Mucosa of rectum (tissue), 2 donors: ENCODE results near the gene DNAJB8.

ENCODE experiments used
- H3K27ac ChIP-seq, 2 donors: one replicate each; pipeline ENCODE4 v1.7.0; 2013; ENCODE audit warnings: inconsistent platforms in 2 of 2, low read depth in 2 of 2, low read length in 2 of 2
- H3K27me3 ChIP-seq, 2 donors: one replicate each; pipeline ENCODE4 v1.7.0; 2013; ENCODE audit warnings: low read length in 2 of 2; ENCODE audit not compliant: control insufficient read depth in 2 of 2, insufficient read depth in 2 of 2
- H3K36me3 ChIP-seq, 2 donors: one replicate each; pipeline ENCODE4 v1.7.0; 2013; ENCODE audit warnings: low read length in 2 of 2; ENCODE audit not compliant: control insufficient read depth in 2 of 2, insufficient read depth in 2 of 2
- H3K4me1 ChIP-seq, 2 donors: one replicate each; pipeline ENCODE4 v1.7.0; 2013; ENCODE audit warnings: low read length in 2 of 2, mild to moderate bottlenecking in 1 of 2; ENCODE audit not compliant: control insufficient read depth in 2 of 2, insufficient read depth in 2 of 2
- H3K4me3 ChIP-seq, 2 donors: one replicate each; pipeline ENCODE4 v1.7.0; 2013; ENCODE audit warnings: low read length in 2 of 2
- H3K9ac ChIP-seq, 2 donors: one replicate each; pipeline ENCODE4 v1.7.0; 2013; ENCODE audit warnings: low read length in 2 of 2, low read depth in 1 of 2, mild to moderate bottlenecking in 1 of 2
- H3K9me3 ChIP-seq, 2 donors: one replicate each; pipeline ENCODE4 v1.7.0; 2013; ENCODE audit warnings: low read length in 2 of 2; ENCODE audit not compliant: control insufficient read depth in 2 of 2
- donor health status: healthy.
- donor health status: Normal muscosa, but diverticular disease.

The DNAJB8 gene

DNA sequence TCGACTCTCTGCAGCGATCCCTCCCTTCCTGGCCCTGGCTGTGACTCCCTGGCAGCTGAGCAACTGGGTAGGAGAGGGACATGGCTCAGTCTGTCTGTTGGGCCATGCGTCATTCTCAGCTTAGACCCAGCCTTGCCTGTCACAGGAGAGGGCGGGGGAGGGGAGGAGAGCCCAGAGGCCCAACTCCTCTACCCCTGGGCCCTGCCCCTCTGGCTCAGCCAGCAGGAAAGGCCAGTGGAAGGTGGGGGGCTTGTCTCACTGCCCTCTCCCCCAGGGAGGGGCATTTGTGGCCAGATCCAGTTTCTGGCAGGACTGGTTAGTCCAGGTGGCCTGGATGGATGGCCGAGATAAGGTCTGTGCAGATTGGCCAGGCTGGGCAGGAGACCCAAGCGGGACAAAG is 31.6 kb downstream of the DNAJB8 start:
- Histone ChIP-seq H3K9me3 (no peaks in the 10 kb centered on the region), H3K27me3 (peaks cover 36 to 44% of the 10 kb centered on the region in 2 donors), H3K4me1 (no peaks in the 10 kb centered on the region), H3K36me3 (no peaks in the 10 kb centered on the region), H3K4me3 (no peak overlapping the region), H3K9ac (no peak overlapping the region), H3K27ac (no peak overlapping the region)

DNA sequence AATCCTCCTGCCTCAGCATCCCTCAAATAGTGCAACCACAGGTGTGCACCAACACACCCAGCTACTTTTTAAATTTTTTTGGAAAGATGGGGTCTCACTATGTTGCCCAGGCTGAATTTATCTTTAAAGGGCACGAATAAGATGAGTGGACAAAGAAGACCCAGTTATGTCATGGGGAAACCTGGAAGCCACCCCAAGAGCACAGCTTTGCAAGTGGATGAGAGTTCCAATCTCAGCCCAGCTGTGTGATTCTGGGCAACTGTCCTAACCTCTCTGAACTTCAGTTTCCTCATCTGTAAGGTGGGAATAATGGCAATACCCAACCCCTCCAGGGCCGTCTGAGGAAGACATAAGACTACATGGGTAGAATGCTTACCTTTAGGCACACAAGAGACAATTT is 32.2 kb downstream of the DNAJB8 start:
- no peak overlapping the region for H3K27ac ChIP-seq
- peaks cover 36 to 44% of the 10 kb centered on the region in 2 donors for H3K27me3 ChIP-seq
- H3K9ac ChIP-seq, result no peak overlapping the region
- no peaks in the 10 kb centered on the region for H3K4me1 ChIP-seq
- no peak overlapping the region for H3K4me3 ChIP-seq
- H3K9me3 ChIP-seq, result no peaks in the 10 kb centered on the region
- H3K36me3 ChIP-seq, result no peaks in the 10 kb centered on the region

DNA sequence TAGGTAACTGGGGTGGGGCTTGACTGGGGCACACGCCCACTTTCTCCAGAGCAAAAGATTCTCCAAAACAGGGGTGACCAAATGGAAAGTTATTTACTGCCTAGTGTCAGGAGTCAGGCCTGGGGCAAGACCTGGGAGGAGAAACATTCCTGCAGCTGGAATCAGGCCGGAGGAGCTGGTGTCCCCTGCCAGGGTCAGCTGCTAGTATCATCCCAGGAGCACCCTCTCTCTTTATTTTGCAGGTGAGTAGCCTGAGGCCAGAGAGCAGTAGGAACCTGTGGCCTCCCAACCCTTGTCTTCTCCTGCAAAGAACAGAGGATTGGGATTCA is 32.9 kb downstream of the DNAJB8 start:
- H3K9me3 ChIP-seq, result no peaks in the 10 kb centered on the region
- no peaks in the 10 kb centered on the region for H3K4me1 ChIP-seq
- peaks cover 36 to 41% of the 10 kb centered on the region in 2 donors for H3K27me3 ChIP-seq
- no peaks in the 10 kb centered on the region for H3K36me3 ChIP-seq
- H3K27ac ChIP-seq, result no peak overlapping the region
- no peak overlapping the region for H3K4me3 ChIP-seq
- no peak overlapping the region for H3K9ac ChIP-seq

DNA sequence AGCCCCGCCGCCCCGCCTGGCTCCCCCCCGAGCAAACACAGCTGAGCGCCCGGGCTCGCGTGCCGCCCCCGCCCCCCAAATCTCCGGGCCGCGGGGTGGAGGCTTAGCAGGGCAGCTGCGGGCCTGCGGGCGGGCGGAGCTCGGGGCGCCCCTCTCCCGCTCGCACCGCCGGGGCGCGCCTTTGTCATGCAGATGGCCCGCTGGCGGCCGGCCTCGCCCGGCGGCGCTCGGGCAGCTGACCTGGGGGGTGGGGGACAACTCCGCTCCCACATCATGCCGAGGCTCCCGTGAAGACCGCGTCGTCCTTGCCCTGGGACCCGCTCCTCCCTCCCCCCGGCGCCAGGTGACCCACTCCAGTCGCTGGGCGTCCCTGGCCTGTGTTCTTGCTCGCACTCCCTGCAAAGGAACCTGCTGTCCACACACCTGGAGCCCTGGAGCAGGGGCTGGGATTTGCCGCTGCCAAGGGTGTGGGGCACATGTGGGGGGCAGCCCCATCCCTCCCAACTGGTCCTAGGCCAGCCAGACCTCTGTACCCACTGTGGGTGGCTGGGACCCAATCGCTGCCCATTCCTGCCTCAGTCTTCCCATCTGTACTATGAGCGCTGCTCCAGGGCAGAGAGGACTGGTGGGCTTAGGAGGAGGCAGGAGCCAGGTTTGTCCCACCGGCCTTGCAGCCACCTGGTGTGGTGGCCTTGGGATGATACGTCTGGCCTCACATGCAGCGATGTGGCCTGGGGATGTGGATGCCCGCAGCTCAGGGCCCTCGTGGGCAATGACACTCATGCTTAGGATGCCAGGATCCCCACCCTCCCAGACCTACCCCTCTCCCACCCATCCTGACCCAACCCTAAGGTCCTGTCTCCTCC is 33.5 kb downstream of the DNAJB8 start:
- Histone ChIP-seq H3K4me1 (no peaks in the 10 kb centered on the region), H3K9ac (no peak overlapping the region), H3K9me3 (no peaks in the 10 kb centered on the region), H3K4me3 (no peak overlapping the region), H3K27me3 (peaks cover 34 to 43% of the 10 kb centered on the region in 2 donors), H3K36me3 (no peaks in the 10 kb centered on the region), H3K27ac (no peak overlapping the region)

DNA sequence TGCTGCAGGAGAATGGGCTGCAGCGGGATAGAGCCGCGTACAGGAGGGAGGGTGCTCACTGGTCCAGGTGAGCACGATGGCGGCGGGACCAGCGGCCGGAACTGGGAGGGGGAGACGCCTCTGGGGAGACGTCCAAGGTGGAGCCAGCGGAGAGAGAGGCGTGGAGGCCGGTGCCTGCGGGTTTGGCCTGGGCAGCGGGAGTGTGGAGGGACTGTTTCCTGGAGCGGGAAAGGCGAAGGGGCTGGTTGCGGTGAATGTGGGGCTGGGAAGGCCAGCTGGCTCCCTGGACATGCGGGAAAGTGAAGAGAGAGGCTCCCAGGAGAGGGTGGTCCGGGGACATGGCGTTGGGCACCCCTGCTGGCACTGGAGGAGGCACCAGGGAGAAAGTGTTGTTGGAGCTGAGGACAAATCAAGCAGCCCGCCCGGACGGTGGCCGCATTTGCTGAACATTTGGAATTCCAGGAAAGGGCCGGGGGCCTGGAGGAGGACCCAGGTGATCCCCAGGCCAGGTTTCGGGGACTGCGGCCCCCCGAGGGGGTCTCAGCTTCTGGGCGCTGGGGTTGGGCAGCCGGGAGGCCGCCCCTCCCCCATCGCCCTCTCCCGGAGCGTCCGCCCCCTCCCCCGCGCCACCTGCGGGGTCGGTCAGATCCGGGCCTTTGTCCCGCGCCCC is 34.3 kb downstream of the DNAJB8 start:
- Histone ChIP-seq H3K9me3 (no peaks in the 10 kb centered on the region), H3K27me3 (peaks cover 34 to 45% of the 10 kb centered on the region in 2 donors), H3K9ac (no peak overlapping the region), H3K4me3 (no peak overlapping the region), H3K36me3 (no peaks in the 10 kb centered on the region), H3K27ac (no peak overlapping the region), H3K4me1 (no peaks in the 10 kb centered on the region)

DNA sequence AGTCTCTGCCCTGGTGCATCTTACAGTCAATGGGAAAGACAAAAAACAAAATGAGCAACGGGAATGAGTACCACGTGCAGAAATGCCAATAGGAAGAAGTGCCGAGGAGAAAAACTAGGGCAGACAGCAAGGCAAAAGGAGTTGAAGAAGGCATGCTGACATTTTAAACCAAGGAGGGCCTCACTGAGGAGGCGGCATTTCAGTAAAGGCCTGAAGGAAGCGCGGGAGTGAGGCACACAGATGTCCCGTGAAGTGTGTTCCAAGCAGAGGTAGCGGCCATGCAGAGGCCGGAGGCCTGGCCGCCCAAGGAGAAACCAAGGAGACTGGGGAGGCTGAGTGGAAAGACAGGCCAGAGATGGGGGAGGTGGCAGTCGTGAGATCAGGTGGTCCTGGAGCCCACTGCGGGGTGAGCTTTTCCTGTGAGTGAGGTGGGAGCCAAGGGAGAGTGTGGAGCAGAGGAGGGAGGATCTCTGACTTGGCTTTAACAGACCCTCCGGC is 34.8 kb downstream of the DNAJB8 start:
- Histone ChIP-seq H3K36me3 (no peaks in the 10 kb centered on the region), H3K4me3 (no peak overlapping the region), H3K27ac (no peak overlapping the region), H3K27me3 (peaks cover 35 to 45% of the 10 kb centered on the region in 2 donors), H3K9ac (no peak overlapping the region), H3K9me3 (no peaks in the 10 kb centered on the region), H3K4me1 (no peaks in the 10 kb centered on the region)

DNA sequence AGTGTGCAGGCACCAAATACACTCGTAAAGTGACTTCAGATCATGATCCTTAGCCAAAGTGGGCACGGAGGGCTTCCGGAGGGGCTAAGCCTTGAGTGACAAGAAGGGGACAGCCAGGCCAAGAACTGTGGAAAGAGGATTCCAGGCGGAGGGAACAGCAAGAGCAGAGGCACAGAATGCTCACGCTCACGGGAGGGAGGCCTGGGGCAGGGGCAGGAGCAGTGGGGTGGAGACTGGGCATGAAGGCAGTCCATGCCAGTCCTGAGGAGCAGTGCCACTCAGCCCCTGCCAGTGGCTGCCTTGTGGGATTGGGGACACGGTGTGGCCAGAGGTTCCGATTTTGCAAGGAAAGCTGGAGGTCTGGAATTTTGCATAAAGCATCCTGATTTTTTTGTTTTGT is 36.0 kb downstream of the DNAJB8 start:
- Histone ChIP-seq H3K27me3 (peaks cover 30 to 39% of the 10 kb centered on the region in 2 donors), H3K9me3 (no peaks in the 10 kb centered on the region), H3K4me3 (no peak overlapping the region), H3K27ac (no peak overlapping the region), H3K9ac (no peak overlapping the region), H3K36me3 (no peaks in the 10 kb centered on the region), H3K4me1 (peaks cover 0 to 4% of the 10 kb centered on the region in 2 donors)

DNA sequence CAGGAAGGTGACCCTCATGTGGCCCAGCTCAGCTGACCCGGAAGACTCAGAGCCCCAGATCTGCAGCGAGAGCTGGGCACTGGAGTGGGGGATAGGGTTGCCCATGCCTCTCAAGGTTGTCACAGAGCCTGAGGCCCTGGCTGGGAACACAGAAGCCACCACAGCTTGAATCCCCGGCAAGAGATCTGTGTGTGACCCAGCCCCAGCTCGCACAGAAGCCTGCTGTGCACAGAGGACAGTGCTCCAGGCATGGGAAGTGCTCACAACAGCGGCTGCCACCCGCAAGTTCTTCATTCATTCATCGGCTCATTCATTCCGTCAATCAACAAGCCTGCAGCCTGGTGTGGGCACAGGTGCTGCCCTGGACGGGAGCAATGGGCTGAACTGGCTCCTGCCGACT is 36.4 kb downstream of the DNAJB8 start:
- no peak overlapping the region for H3K4me3 ChIP-seq
- no peak overlapping the region for H3K9ac ChIP-seq
- no peaks in the 10 kb centered on the region for H3K36me3 ChIP-seq
- H3K27ac ChIP-seq, result no peak overlapping the region
- H3K4me1 ChIP-seq, result peaks cover 0 to 4% of the 10 kb centered on the region in 2 donors
- H3K9me3 ChIP-seq, result no peaks in the 10 kb centered on the region
- H3K27me3 ChIP-seq, result peaks cover 30 to 38% of the 10 kb centered on the region in 2 donors

DNA sequence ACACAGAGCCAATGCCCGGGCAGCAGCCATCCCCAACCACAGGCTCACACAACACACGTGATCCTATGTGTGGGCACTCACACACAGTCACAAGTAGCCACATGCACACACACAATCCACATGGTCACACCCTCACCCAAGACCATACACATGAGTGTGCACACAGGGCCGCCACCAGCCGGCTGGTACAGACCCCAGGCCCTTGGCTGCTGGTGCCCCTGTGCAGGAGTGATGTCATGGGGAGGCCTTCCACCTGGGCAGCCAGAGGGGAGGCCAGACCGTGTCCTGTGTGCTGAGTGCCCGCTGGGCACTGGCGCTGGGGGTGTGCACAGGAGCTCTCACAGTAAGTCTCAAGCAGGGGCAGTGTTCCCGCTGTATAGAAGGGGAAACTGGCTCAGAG is 36.9 kb downstream of the DNAJB8 start:
- Histone ChIP-seq H3K4me3 (no peak overlapping the region), H3K9me3 (no peaks in the 10 kb centered on the region), H3K4me1 (peaks cover 0 to 4% of the 10 kb centered on the region in 2 donors), H3K9ac (no peak overlapping the region), H3K27me3 (peaks cover 30 to 38% of the 10 kb centered on the region in 2 donors), H3K36me3 (no peaks in the 10 kb centered on the region), H3K27ac (no peak overlapping the region)

DNA sequence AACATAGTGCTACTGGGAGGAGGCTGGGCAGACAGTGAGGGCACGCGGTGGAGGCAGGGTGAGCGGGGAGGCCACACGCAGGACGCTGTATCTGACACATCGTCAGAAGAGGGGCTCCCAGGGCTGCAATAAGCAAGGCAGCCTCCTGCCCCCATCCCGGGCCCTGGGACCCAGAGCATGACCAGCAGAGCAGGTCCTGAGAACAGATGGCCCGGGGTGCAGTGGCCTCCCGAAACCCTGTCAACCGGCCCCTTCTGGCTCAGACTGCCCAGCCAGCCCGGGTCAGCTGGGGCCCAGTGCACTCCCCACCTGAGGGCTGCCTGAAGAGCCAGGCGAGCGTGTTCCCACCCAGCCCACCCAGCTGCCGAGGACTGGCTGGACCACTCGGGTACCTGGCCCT is 37.4 kb downstream of the DNAJB8 start:
- Histone ChIP-seq H3K4me1 (peaks cover 0 to 4% of the 10 kb centered on the region in 2 donors), H3K4me3 (no peak overlapping the region), H3K27me3 (peaks cover 30 to 38% of the 10 kb centered on the region in 2 donors), H3K9ac (no peak overlapping the region), H3K27ac (no peak overlapping the region), H3K9me3 (no peaks in the 10 kb centered on the region), H3K36me3 (no peaks in the 10 kb centered on the region)
